IMR-90 (cell line): ENCODE results near the gene TMSB15B. TPM values are rescaled to one million over a fixed set of nuclear protein-coding genes. Genes with fewer than 3 reads are reported as not detected.
"Not testable (repeated sequence)": the region's sequence is repeated elsewhere in the genome, so short reads cannot be mapped to it uniquely, and the experiment has no call there.

Experiments
- ATAC-seq: fragments of 200-7000 bp; cut with Tn5 transposase; 2 replicates; pipeline ENCODE4 v1.9.1; 2020; ENCODE audit warnings: low read depth, mild to moderate bottlenecking, moderate library complexity
- BruUV-seq: library from RNA; stranded (reverse); fragments of 400-500 nt; replicated peaks from 2 replicates; lab custom pipeline; 2021; lab: Mats Ljungman, UMichigan
- CTCF ChIA-PET: fragments of 300-600 bp; formaldehyde crosslinking; extraction: SDS; loops from one replicate; lab custom pipeline; 2021; ENCODE audit warnings: antibody characterized with exemption; lab: Yijun Ruan, JAX
- POLR2A ChIA-PET: fragments of 300-600 bp; sonication (Branson Sonifier 250); formaldehyde crosslinking; loops from one replicate; lab custom pipeline; 2022; ENCODE audit warnings: antibody characterized with exemption; ENCODE audit not compliant: unreplicated experiment; lab: Charles Lee
- DNase-seq: peaks from one replicate; pipeline ENCODE4 v3.0.0; 2013
- H2AFZ ChIP-seq: replicated peaks from 2 replicates; pipeline ENCODE3; 2013; ENCODE audit warnings: low read length, mild to moderate bottlenecking; ENCODE audit not compliant: poor library complexity
- H2AK5ac ChIP-seq: 2 replicates; pipeline ENCODE4 v1.6.1; 2013; ENCODE audit warnings: low read depth, low read length, inconsistent platforms
- H2AK9ac ChIP-seq: replicated peaks from 2 replicates; pipeline ENCODE3; 2013; ENCODE audit warnings: mild to moderate bottlenecking, low read depth, low read length, moderate library complexity; ENCODE audit not compliant: poor library complexity
- H2BK120ac ChIP-seq: 2 replicates; pipeline ENCODE4 v1.6.1; 2013; ENCODE audit warnings: low read depth, low read length, inconsistent platforms
- H2BK15ac ChIP-seq: 3 replicates; pipeline ENCODE4 v1.6.1; 2013; ENCODE audit warnings: low read depth, low read length, inconsistent platforms
- H2BK20ac ChIP-seq: 2 replicates; pipeline ENCODE4 v1.6.1; 2013; ENCODE audit warnings: low read depth, mild to moderate bottlenecking, inconsistent platforms, low read length, moderate library complexity
- H2BK5ac ChIP-seq: 2 replicates; pipeline ENCODE4 v1.6.1; 2013; ENCODE audit warnings: mild to moderate bottlenecking, low read depth, low read length, inconsistent platforms; ENCODE audit not compliant: poor library complexity, severe bottlenecking
- H3K14ac ChIP-seq: replicated peaks from 2 replicates; pipeline ENCODE4 v1.6.1; 2013; ENCODE audit warnings: low read depth, low read length, inconsistent platforms
- H3K18ac ChIP-seq: 2 replicates; pipeline ENCODE4 v1.6.1; 2013; ENCODE audit warnings: low read depth, low read length, control low read depth
- H3K23ac ChIP-seq: 2 replicates; pipeline ENCODE4 v1.6.1; 2013; ENCODE audit warnings: low read depth, low read length, inconsistent platforms
- H3K27ac ChIP-seq: 2 replicates; pipeline ENCODE4 v1.5.1; 2013; ENCODE audit warnings: mild to moderate bottlenecking, control low read depth, low read length; ENCODE audit not compliant: insufficient read depth
- H3K27me3 ChIP-seq: 2 replicates; pipeline ENCODE4 v1.6.1; 2013; ENCODE audit warnings: low read length; ENCODE audit not compliant: control insufficient read depth, insufficient read depth
- H3K36me3 ChIP-seq: 2 replicates; pipeline ENCODE4 v1.6.1; 2013; ENCODE audit warnings: low read length, mixed read lengths; ENCODE audit not compliant: control insufficient read depth, insufficient read depth
- H3K4ac ChIP-seq: 2 replicates; pipeline ENCODE4 v1.6.1; 2013; ENCODE audit warnings: low read depth, low read length, inconsistent platforms
- H3K4me1 ChIP-seq: 2 replicates; pipeline ENCODE4 v1.6.1; 2013; ENCODE audit warnings: low read length, mixed read lengths; ENCODE audit not compliant: control insufficient read depth, insufficient read depth
- H3K4me2 ChIP-seq: 2 replicates; pipeline ENCODE4 v1.6.1; 2013; ENCODE audit warnings: low read depth, mild to moderate bottlenecking, control low read depth, low read length, moderate library complexity
- H3K4me3 ChIP-seq: 2 replicates; pipeline ENCODE4 v1.5.1; 2013; ENCODE audit warnings: low read depth, mild to moderate bottlenecking, control low read depth, low read length, moderate library complexity; ENCODE audit not compliant: insufficient read depth
- H3K56ac ChIP-seq: 2 replicates; pipeline ENCODE4 v1.6.1; 2013; ENCODE audit warnings: low read length, inconsistent platforms; ENCODE audit not compliant: insufficient read depth; ENCODE audit errors: extremely low read depth
- H3K79me1 ChIP-seq, 2 experiments: 2 replicates each; pipeline ENCODE4 v1.6.1; 2013; ENCODE audit warnings: low read length in 2 of 2, inconsistent platforms in 1 of 2, low read depth in 1 of 2
- H3K9ac ChIP-seq: 2 replicates; pipeline ENCODE4 v1.6.1; 2013; ENCODE audit warnings: low read depth, low read length, control low read depth
- H3K9me1 ChIP-seq: 2 replicates; pipeline ENCODE4 v1.6.1; 2013; ENCODE audit warnings: low read length, inconsistent platforms; ENCODE audit not compliant: insufficient read depth
- H3K9me3 ChIP-seq: 2 replicates; pipeline ENCODE4 v1.6.1; 2013; ENCODE audit warnings: low read length; ENCODE audit not compliant: control insufficient read depth, insufficient read depth
- H4K20me1 ChIP-seq: 2 replicates; pipeline ENCODE4 v1.6.1; 2013; ENCODE audit warnings: low read length, inconsistent platforms; ENCODE audit not compliant: insufficient read depth
- H4K5ac ChIP-seq: 2 replicates; pipeline ENCODE4 v1.6.1; 2013; ENCODE audit warnings: mild to moderate bottlenecking, low read depth, low read length, control low read depth
- H4K8ac ChIP-seq, 2 experiments: 2 replicates each; pipeline ENCODE4 v1.6.1; 2013; ENCODE audit warnings: low read depth in 2 of 2, low read length in 2 of 2, control low read depth in 1 of 2, inconsistent platforms in 1 of 2
- H4K91ac ChIP-seq: 2 replicates; pipeline ENCODE4 v1.6.1; 2013; ENCODE audit warnings: low read depth, low read length, inconsistent platforms; ENCODE audit not compliant: insufficient read depth
- WGBS, 2 experiments: methylation state at CpG; one replicate each; pipeline versions ENCODE4 v1.1.5 to v1.1.7; 2013; ENCODE audit warnings: missing lambda C conversion rate in 2 of 2; ENCODE audit not compliant: insufficient read length in 1 of 2; ENCODE audit errors: extremely low coverage in 2 of 2; 5-methylcytosine and 5-hydroxymethylcytosine counted together
- dilution Hi-C: fragments of 300-500 bp; cut with HindIII; formaldehyde crosslinking; loops from one replicate; pipeline ENCODE4 v1.14.3; 2018; ENCODE audit warnings: low sequenced_read_pairs; ENCODE audit not compliant: unreplicated experiment
- in situ Hi-C: fragments of 300-500 bp; cut with MboI; formaldehyde crosslinking; loops from 3 replicates; pipeline ENCODE4 v1.14.3; 2019; ENCODE audit warnings: low sequenced_read_pairs, inconsistent platforms, mixed read lengths
- intact Hi-C: fragments of 100-400 bp; cut with micrococcal nuclease; formaldehyde crosslinking; loops from 2 replicates; pipeline ENCODE4 v1.10.0; 2022
- polyA plus RNA-seq, 3 experiments: library from polyadenylated mRNA; depleted of rRNA; stranded (reverse); fragments of >200 nt; gene quantifications; 2 replicates each; pipeline ENCODE4 v1.2.3, GENCODE V29; 2012; ENCODE audit warnings: low replicate concordance in 1 of 3
- total RNA-seq: library from RNA; depleted of rRNA; stranded (reverse); fragments of >200 nt; gene quantifications from 2 replicates; pipeline ENCODE4 v1.2.3, GENCODE V29; 2012

TMSB15B gene
- total and polyA plus RNA-seq, 2 of the 4 experiments (the other 2 are of a cell fraction): 7.9 to 9.0 TPM

- H3K9ac ChIP-seq, H2BK120ac ChIP-seq, dilution Hi-C loops, H3K4me2 ChIP-seq, H2BK20ac ChIP-seq, H3K36me3 ChIP-seq, H4K8ac ChIP-seq, H3K27me3 ChIP-seq, intact Hi-C loops, H2BK15ac ChIP-seq, H3K9me1 ChIP-seq, H2BK5ac ChIP-seq, H3K14ac ChIP-seq, H2AK5ac ChIP-seq, H3K9me3 ChIP-seq, H3K4me3 ChIP-seq, BruUV-seq, H2AK9ac ChIP-seq, H4K91ac ChIP-seq, H3K4ac ChIP-seq, POLR2A ChIA-PET, H3K18ac ChIP-seq, DNase-seq, H4K20me1 ChIP-seq, in situ Hi-C loops, H3K23ac ChIP-seq, H3K79me1 ChIP-seq, H4K5ac ChIP-seq, ATAC-seq, H3K27ac ChIP-seq, H3K56ac ChIP-seq, H3K4me1 ChIP-seq: not testable (repeated sequence)
- CTCF ChIA-PET: interaction anchor here (0.7 kb wide), 1 partner anchor 95 kb away, joined by 3 read pairs; no protein-coding TSS in a partner anchor
- peak overlapping the region; percentile 51 for H2AFZ ChIP-seq
- no CpG with 5 or more reads among the region's 6 CpGs for WGBS, 2 experiments
Measured at GRCh38 chrX:103940257-103940656, 22.2 kb upstream of the TMSB15B start.
